ENCODE results near the gene KLHL30. TPM values are rescaled to one million over a fixed set of nuclear protein-coding genes. Genes with fewer than 3 reads are reported as not detected.
"Not testable (repeated sequence)": the region's sequence is repeated elsewhere in the genome, so short reads cannot be mapped to it uniquely, and the experiment has no call there.

The KLHL30 gene
- total RNA-seq, 4 donors from 2014 or later: 0.20 to 0.67 (median 0.38) TPM

- Histone ChIP-seq H3K27me3 (no peaks in the 10 kb centered on the region), H3K27ac (peak overlapping the region; percentile 47 to 78 (median 51)), H3K36me3 (peaks cover 14 to 20% of the 10 kb centered on the region in 2 donors), H3K4me3 (replicated peaks in 1 of 3) (no peak overlapping the region), H3K9me3 (no peaks in the 10 kb centered on the region), H3K4me1 (peaks cover 67 to 87% of the 10 kb centered on the region in 2 donors)
- peak; percentile 70 to 78 for DNase-seq
- 37 to 40% methylated on average over 5 of the region's 5 CpGs for WGBS, 2 donors
- TF ChIP-seq POLR2A (IDR thresholded peaks at IDR 0.05) (no peak), CTCF (IDR thresholded peaks at IDR 0.05) (no peak)
- intact Hi-C loops (cut with DNase I): no loop called here
Measured at GRCh38 chr2:238169708-238170251, 31.3 kb downstream of the KLHL30 start.

- no peak for DNase-seq
- 92 to 93% methylated on average over 21 of the region's 21 CpGs for WGBS, 2 donors
- no peaks in the 10 kb centered on the region for H3K27me3 ChIP-seq
- TF ChIP-seq POLR2A (IDR thresholded peaks at IDR 0.05) (no peak), CTCF (IDR thresholded peaks at IDR 0.05) (no peak)
- no peak overlapping the region for H3K4me3 ChIP-seq (replicated peaks in 1 of 3)
- peaks cover 66 to 87% of the 10 kb centered on the region in 2 donors for H3K4me1 ChIP-seq
- peaks cover 14 to 20% of the 10 kb centered on the region in 2 donors for H3K36me3 ChIP-seq
- no peaks in the 10 kb centered on the region for H3K9me3 ChIP-seq
- H3K27ac ChIP-seq: peak overlapping the region; percentile 47 to 78 (median 51)
- intact Hi-C loops (cut with DNase I): no loop called here
Measured at GRCh38 chr2:238170386-238171071, 32.1 kb downstream of the KLHL30 start.

- H3K27me3 ChIP-seq; DNase-seq; intact Hi-C loops (cut with DNase I); H3K9me3 ChIP-seq; H3K4me3 ChIP-seq (replicated peaks in 1 of 3): not testable (repeated sequence)
- Histone ChIP-seq H3K27ac (peak overlapping the region in 2 of 3 donors; percentile 47 to 78), H3K4me1 (peaks cover 62 to 83% of the 10 kb centered on the region in 2 donors), H3K36me3 (peaks cover 14 to 20% of the 10 kb centered on the region in 2 donors)
- 91 to 94% methylated on average over 5 of the region's 5 CpGs for WGBS, 2 donors
Measured at GRCh38 chr2:238171072-238171431, 32.6 kb downstream of the KLHL30 start.

- no peak for DNase-seq
- Histone ChIP-seq H3K9me3 (no peaks in the 10 kb centered on the region), H3K4me1 (peaks cover 56 to 76% of the 10 kb centered on the region in 2 donors), H3K27ac (peak overlapping the region in 1 of 3 donors; percentile 78), H3K27me3 (no peaks in the 10 kb centered on the region), H3K36me3 (peaks cover 14 to 20% of the 10 kb centered on the region in 2 donors), H3K4me3 (replicated peaks in 1 of 3) (no peak overlapping the region)
- TF ChIP-seq CTCF (IDR thresholded peaks at IDR 0.05): no peak
- TF ChIP-seq POLR2A (IDR thresholded peaks at IDR 0.05): no peak
- intact Hi-C loops (cut with DNase I): no loop called here
- WGBS, 2 donors: 96 to 97% methylated on average over 9 of the region's 9 CpGs
Measured at GRCh38 chr2:238171575-238172187, 33.2 kb downstream of the KLHL30 start.

- H3K4me3 ChIP-seq (replicated peaks in 1 of 3): no peak overlapping the region
- no peak for DNase-seq
- H3K4me1 ChIP-seq: peaks cover 48 to 69% of the 10 kb centered on the region in 2 donors
- peak overlapping the region in 1 of 3 donors; percentile 6 for H3K27ac ChIP-seq
- H3K36me3 ChIP-seq: peaks cover 18 to 20% of the 10 kb centered on the region in 2 donors
- H3K27me3 ChIP-seq: no peaks in the 10 kb centered on the region
- 97 to 98% methylated on average over 13 of the region's 14 CpGs for WGBS, 2 donors
- no peaks in the 10 kb centered on the region for H3K9me3 ChIP-seq
- intact Hi-C loops (cut with DNase I): no loop called here
- TF ChIP-seq CTCF (IDR thresholded peaks at IDR 0.05) (no peak), POLR2A (IDR thresholded peaks at IDR 0.05) (no peak)
Measured at GRCh38 chr2:238172439-238172838, 34.0 kb downstream of the KLHL30 start.
